Measurements from ENCODE around the gene CENPT.
A peak's percentile ranks its signal among the peaks of the same experiment; 100 is the strongest.

The CENPT gene

GRCh38 chr16:67884684-67885083 lies 37.2 kb upstream of the CENPT start, which contains the start of gene NRN1L:
NRN1L (plus strand) TSS chr16:67884885; CDS start chr16:67884904, 19 bp downstream.
- no peak within 1 kb of the TSS for H3K27ac ChIP-seq (ENCODE audit: low read length)
- DNase-seq (ENCODE audit: low read depth, low spot score), result peak; percentile 89
- no CpG with 5 or more reads among the region's 22 CpGs for WGBS (ENCODE audit: insufficient coverage, insufficient read length)
- no peak within 1 kb of the TSS for H3K4me3 ChIP-seq (ENCODE audit: low read length)
- no peaks in the 10 kb centered on the region for H3K27me3 ChIP-seq (ENCODE audit: control insufficient read depth, insufficient read depth, low read length)
- H3K9me3 ChIP-seq (ENCODE audit: control insufficient read depth, insufficient read depth, low read length), result no peaks in the 10 kb centered on the region
- H3K4me1 ChIP-seq (ENCODE audit: control insufficient read depth, insufficient read depth, low read length), result peaks cover 5% of the 10 kb centered on the region
- H3K36me3 ChIP-seq (ENCODE audit: control insufficient read depth, insufficient read depth, low read length), result peaks cover 29% of the 10 kb centered on the region

DNA sequence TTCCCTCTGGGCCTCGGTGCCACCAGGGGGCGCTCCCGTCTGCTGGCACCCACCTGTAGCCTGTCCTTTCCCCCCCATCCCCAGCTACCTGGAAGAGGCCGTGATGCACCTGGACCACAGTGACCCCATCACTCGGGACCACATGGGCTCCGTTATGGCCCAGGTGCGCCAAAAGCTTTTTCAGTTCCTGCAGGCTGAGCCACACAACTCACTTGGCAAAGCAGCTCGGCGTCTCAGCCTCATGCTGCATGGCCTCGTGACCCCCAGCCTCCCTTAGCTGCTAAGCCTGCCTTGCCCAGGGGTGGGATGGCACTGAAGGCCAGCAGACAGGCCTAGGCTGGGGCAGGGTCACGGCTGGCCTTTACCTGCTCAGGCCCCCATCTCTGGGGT lies 36.4 kb upstream of the CENPT start:
- DNase-seq (ENCODE audit: low read depth, low spot score), result peak; percentile 37
- no CpG with 5 or more reads among the region's 11 CpGs for WGBS (ENCODE audit: insufficient coverage, insufficient read length)
- H3K36me3 ChIP-seq (ENCODE audit: control insufficient read depth, insufficient read depth, low read length), result peaks cover 37% of the 10 kb centered on the region
- no peak overlapping the region for H3K4me3 ChIP-seq (ENCODE audit: low read length)
- H3K27me3 ChIP-seq (ENCODE audit: control insufficient read depth, insufficient read depth, low read length), result no peaks in the 10 kb centered on the region
- no peak overlapping the region for H3K27ac ChIP-seq (ENCODE audit: low read length)
- peaks cover 5% of the 10 kb centered on the region for H3K4me1 ChIP-seq (ENCODE audit: control insufficient read depth, insufficient read depth, low read length)
- no peaks in the 10 kb centered on the region for H3K9me3 ChIP-seq (ENCODE audit: control insufficient read depth, insufficient read depth, low read length)

- no peaks in the 10 kb centered on the region for H3K9me3 ChIP-seq (ENCODE audit: control insufficient read depth, insufficient read depth, low read length)
- H3K27me3 ChIP-seq (ENCODE audit: control insufficient read depth, insufficient read depth, low read length), result no peaks in the 10 kb centered on the region
- DNase-seq (ENCODE audit: low read depth, low spot score), result no peak
- peaks cover 5% of the 10 kb centered on the region for H3K4me1 ChIP-seq (ENCODE audit: control insufficient read depth, insufficient read depth, low read length)
- H3K27ac ChIP-seq (ENCODE audit: low read length), result no peak overlapping the region
- no peak overlapping the region for H3K4me3 ChIP-seq (ENCODE audit: low read length)
- H3K36me3 ChIP-seq (ENCODE audit: control insufficient read depth, insufficient read depth, low read length), result peaks cover 42% of the 10 kb centered on the region
- WGBS (ENCODE audit: insufficient coverage, insufficient read length), result no CpG with 5 or more reads among the region's 6 CpGs
These were observed 35.8 kb upstream of the CENPT start for GRCh38 chr16:67883146-67883871.

GRCh38 chr16:67882374-67883145 lies 35.1 kb upstream of the CENPT start:
- no peak for DNase-seq (ENCODE audit: low read depth, low spot score)
- Histone ChIP-seq H3K4me1 (ENCODE audit: control insufficient read depth, insufficient read depth, low read length) (peaks cover 5% of the 10 kb centered on the region), H3K4me3 (ENCODE audit: low read length) (no peak overlapping the region), H3K27me3 (ENCODE audit: control insufficient read depth, insufficient read depth, low read length) (no peaks in the 10 kb centered on the region), H3K27ac (ENCODE audit: low read length) (no peak overlapping the region), H3K36me3 (ENCODE audit: control insufficient read depth, insufficient read depth, low read length) (peaks cover 50% of the 10 kb centered on the region), H3K9me3 (ENCODE audit: control insufficient read depth, insufficient read depth, low read length) (no peaks in the 10 kb centered on the region)
- WGBS (ENCODE audit: insufficient coverage, insufficient read length), result no CpG with 5 or more reads among the region's 18 CpGs

GRCh38 chr16:67881621-67882161 lies 34.2 kb upstream of the CENPT start:
- WGBS (ENCODE audit: insufficient coverage, insufficient read length), result no CpG with 5 or more reads among the region's 21 CpGs
- no peak for DNase-seq (ENCODE audit: low read depth, low spot score)
- peaks cover 5% of the 10 kb centered on the region for H3K4me1 ChIP-seq (ENCODE audit: control insufficient read depth, insufficient read depth, low read length)
- no peaks in the 10 kb centered on the region for H3K27me3 ChIP-seq (ENCODE audit: control insufficient read depth, insufficient read depth, low read length)
- H3K27ac ChIP-seq (ENCODE audit: low read length), result no peak overlapping the region
- no peak overlapping the region for H3K4me3 ChIP-seq (ENCODE audit: low read length)
- H3K36me3 ChIP-seq (ENCODE audit: control insufficient read depth, insufficient read depth, low read length), result peaks cover 52% of the 10 kb centered on the region
- no peaks in the 10 kb centered on the region for H3K9me3 ChIP-seq (ENCODE audit: control insufficient read depth, insufficient read depth, low read length)

GRCh38 chr16:67880584-67880983 lies 33.1 kb upstream of the CENPT start:
- H3K36me3 ChIP-seq (ENCODE audit: control insufficient read depth, insufficient read depth, low read length), result peaks cover 52% of the 10 kb centered on the region
- no peak overlapping the region for H3K27ac ChIP-seq (ENCODE audit: low read length)
- no peak for DNase-seq (ENCODE audit: low read depth, low spot score)
- no peaks in the 10 kb centered on the region for H3K27me3 ChIP-seq (ENCODE audit: control insufficient read depth, insufficient read depth, low read length)
- H3K4me3 ChIP-seq (ENCODE audit: low read length), result no peak overlapping the region
- H3K9me3 ChIP-seq (ENCODE audit: control insufficient read depth, insufficient read depth, low read length), result no peaks in the 10 kb centered on the region
- WGBS (ENCODE audit: insufficient coverage, insufficient read length), result no CpG with 5 or more reads among the region's 13 CpGs
- peaks cover 4% of the 10 kb centered on the region for H3K4me1 ChIP-seq (ENCODE audit: control insufficient read depth, insufficient read depth, low read length)

- peaks cover 52% of the 10 kb centered on the region for H3K36me3 ChIP-seq (ENCODE audit: control insufficient read depth, insufficient read depth, low read length)
- DNase-seq (ENCODE audit: low read depth, low spot score), result no peak
- peaks cover 2% of the 10 kb centered on the region; the same call in 1 of the 2 replicates for H3K4me1 ChIP-seq (ENCODE audit: control insufficient read depth, insufficient read depth, low read length)
- H3K27me3 ChIP-seq (ENCODE audit: control insufficient read depth, insufficient read depth, low read length), result no peaks in the 10 kb centered on the region
- WGBS (ENCODE audit: insufficient coverage, insufficient read length), result no CpG with 5 or more reads among the region's 5 CpGs
- no peak overlapping the region for H3K4me3 ChIP-seq (ENCODE audit: low read length)
- no peaks in the 10 kb centered on the region for H3K9me3 ChIP-seq (ENCODE audit: control insufficient read depth, insufficient read depth, low read length)
- no peak overlapping the region for H3K27ac ChIP-seq (ENCODE audit: low read length)
These were observed 32.4 kb upstream of the CENPT start for GRCh38 chr16:67879936-67880335.

DNA sequence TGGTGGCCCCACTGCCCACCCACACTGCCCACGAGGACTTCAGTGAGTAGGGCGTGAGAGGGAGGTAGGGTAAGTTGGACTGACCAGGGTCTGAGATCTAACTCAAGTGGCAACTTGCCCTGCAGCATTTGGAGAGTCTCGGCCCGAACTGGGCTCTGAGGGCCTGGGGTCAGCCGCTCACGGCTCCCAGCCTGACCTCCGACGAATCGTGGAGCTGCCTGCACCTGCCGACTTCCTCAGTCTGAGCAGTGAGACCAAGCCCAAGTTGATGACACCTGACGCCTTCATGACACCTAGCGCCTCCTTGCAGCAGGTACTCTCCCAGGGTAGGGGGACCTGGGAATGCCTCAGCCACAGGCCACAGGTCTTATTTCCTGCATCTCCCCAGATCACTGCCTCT lies 32.0 kb upstream of the CENPT start:
- no CpG with 5 or more reads among the region's 12 CpGs for WGBS (ENCODE audit: insufficient coverage, insufficient read length)
- Histone ChIP-seq H3K27ac (ENCODE audit: low read length) (no peak overlapping the region), H3K9me3 (ENCODE audit: control insufficient read depth, insufficient read depth, low read length) (no peaks in the 10 kb centered on the region), H3K4me1 (ENCODE audit: control insufficient read depth, insufficient read depth, low read length) (no peaks in the 10 kb centered on the region), H3K4me3 (ENCODE audit: low read length) (no peak overlapping the region), H3K36me3 (ENCODE audit: control insufficient read depth, insufficient read depth, low read length) (peaks cover 52% of the 10 kb centered on the region), H3K27me3 (ENCODE audit: control insufficient read depth, insufficient read depth, low read length) (no peaks in the 10 kb centered on the region)
- DNase-seq (ENCODE audit: low read depth, low spot score), result no peak

DNA sequence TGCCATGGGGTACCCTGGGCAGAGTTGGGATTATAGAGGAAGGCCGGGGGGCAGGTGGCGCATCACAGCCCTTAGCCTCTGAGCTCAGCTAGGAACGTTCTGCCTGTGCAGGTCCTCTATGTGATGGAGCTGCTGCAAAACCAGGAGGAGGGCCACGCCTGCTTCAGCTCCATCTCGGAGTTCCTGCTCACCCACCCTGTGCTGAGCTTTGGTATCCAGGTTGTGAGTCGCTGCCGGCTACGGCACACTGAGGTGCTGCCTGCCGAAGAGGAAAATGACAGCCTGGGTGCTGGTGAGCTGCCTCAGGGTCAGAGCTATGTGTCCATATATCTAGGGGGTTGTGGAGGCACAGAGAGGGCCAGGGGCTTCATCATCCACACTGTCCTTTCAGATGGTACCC lies 31.4 kb upstream of the CENPT start:
- no CpG with 5 or more reads among the region's 9 CpGs for WGBS (ENCODE audit: insufficient coverage, insufficient read length)
- H3K4me1 ChIP-seq (ENCODE audit: control insufficient read depth, insufficient read depth, low read length), result 0 out of 2 replicates have a peak, but pooled peaks cover 1% of the 10 kb centered on the region
- H3K9me3 ChIP-seq (ENCODE audit: control insufficient read depth, insufficient read depth, low read length), result no peaks in the 10 kb centered on the region
- no peak overlapping the region for H3K27ac ChIP-seq (ENCODE audit: low read length)
- peaks cover 52% of the 10 kb centered on the region for H3K36me3 ChIP-seq (ENCODE audit: control insufficient read depth, insufficient read depth, low read length)
- DNase-seq (ENCODE audit: low read depth, low spot score), result no peak
- H3K4me3 ChIP-seq (ENCODE audit: low read length), result no peak overlapping the region
- no peaks in the 10 kb centered on the region for H3K27me3 ChIP-seq (ENCODE audit: control insufficient read depth, insufficient read depth, low read length)

DNA sequence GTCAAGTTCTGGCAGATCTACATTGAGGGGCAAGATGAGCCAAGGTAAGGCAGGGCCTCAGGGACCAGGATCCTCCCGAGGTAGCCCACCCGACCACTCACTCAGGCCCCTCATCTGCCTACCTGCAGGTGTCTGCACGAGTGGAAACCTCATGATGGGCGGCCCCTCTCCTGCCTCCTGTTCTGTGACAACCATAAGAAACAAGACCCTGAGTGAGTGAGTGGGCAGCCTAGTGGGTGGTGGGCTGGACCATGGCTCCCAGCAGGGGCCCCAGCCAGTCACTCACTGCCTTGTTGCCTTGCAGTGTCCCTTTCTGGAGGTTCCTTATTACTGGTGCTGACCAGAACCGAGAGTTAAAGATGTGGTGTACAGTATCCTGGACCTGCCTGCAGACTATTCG lies 30.7 kb upstream of the CENPT start:
- no CpG with 5 or more reads among the region's 6 CpGs for WGBS (ENCODE audit: insufficient coverage, insufficient read length)

More for the DNA sequence above, 30.7 kb upstream of the CENPT start:
- 0 out of 2 replicates have a peak, but pooled peaks cover 1% of the 10 kb centered on the region for H3K4me1 ChIP-seq (ENCODE audit: control insufficient read depth, insufficient read depth, low read length)
- no peaks in the 10 kb centered on the region for H3K27me3 ChIP-seq (ENCODE audit: control insufficient read depth, insufficient read depth, low read length)
- H3K4me3 ChIP-seq (ENCODE audit: low read length), result no peak overlapping the region
- H3K36me3 ChIP-seq (ENCODE audit: control insufficient read depth, insufficient read depth, low read length), result peaks cover 52% of the 10 kb centered on the region
- H3K27ac ChIP-seq (ENCODE audit: low read length), result no peak overlapping the region
- no peak for DNase-seq (ENCODE audit: low read depth, low spot score)
- H3K9me3 ChIP-seq (ENCODE audit: control insufficient read depth, insufficient read depth, low read length), result no peaks in the 10 kb centered on the region
